Thyroid gland (tissue), 4 donors: Measurements from ENCODE around the gene STOX2. TPM values are rescaled to one million over a fixed set of nuclear protein-coding genes. Genes with fewer than 3 reads are reported as not detected.

Experiments
- DNase-seq, 2 donors: peaks; one replicate each; pipeline ENCODE4 v3.0.0-alpha.2; 2019
- H3K27ac ChIP-seq, 3 donors: fragments of 200-600 bp; sonication (generic); 1 replicate in 2 of 3; 2 replicates in 1 of 3; pipeline ENCODE4 v1.5.1; 2016 to 2019; ENCODE audit warnings: mild to moderate bottlenecking in 1 of 3, moderate library complexity in 1 of 3
- H3K27me3 ChIP-seq: fragments of 200-600 bp; sonication (generic); one replicate; pipeline ENCODE4 v1.5.1; 2019
- H3K36me3 ChIP-seq, 2 donors: fragments of 200-600 bp; sonication (generic); one replicate each; pipeline ENCODE4 v1.5.1; 2016 to 2019
- H3K4me1 ChIP-seq, 2 donors: fragments of 200-600 bp; sonication (generic); one replicate each; pipeline ENCODE4 v1.5.1; 2017 to 2019
- H3K4me3 ChIP-seq, 3 donors: fragments of 200-600 bp; sonication (generic); replicated peaks in 1 of 3; 1 replicate in 2 of 3; 2 replicates in 1 of 3; pipeline ENCODE4 v1.5.1; 2016; ENCODE audit warnings: mild to moderate bottlenecking in 1 of 3
- H3K9me3 ChIP-seq: fragments of 200-600 bp; sonication (generic); one replicate; pipeline ENCODE4 v1.5.1; 2017
- CTCF ChIP-seq, 6 experiments: fragments of 200-600 bp in 3 of 6; fragments of 450-650 bp in 3 of 6; sonication (generic) in 3 of 6; IDR thresholded peaks; one replicate each; pipeline ENCODE4 v1.5.1; 2016 to 2019; ENCODE audit warnings: antibody characterized with exemption in 6 of 6, mild to moderate bottlenecking in 2 of 6, inconsistent platforms in 1 of 6, moderate library complexity in 1 of 6
- POLR2A ChIP-seq, 2 donors: fragments of 450-650 bp; IDR thresholded peaks; one replicate each; pipeline ENCODE4 v1.6.1; 2017; ENCODE audit warnings: antibody characterized with exemption in 2 of 2, mild to moderate bottlenecking in 2 of 2, moderate library complexity in 1 of 2
- whole genome bisulfite sequencing, 2 donors: methylation state at CpG; one replicate each; pipeline ENCODE4 v1.1.5; 2017; 5-methylcytosine and 5-hydroxymethylcytosine counted together
- intact Hi-C: fragments of 100-400 bp; cut with DNase I; formaldehyde crosslinking; loops from one replicate; pipeline ENCODE4 v1.15.1; 2023
- total RNA-seq, 4 donors: library from RNA; depleted of rRNA; stranded (reverse); fragments of >200 nt; gene quantifications; one replicate each; pipeline ENCODE4 v1.2.3, GENCODE V29; 2016

Gene STOX2
- total RNA-seq, 4 donors from 2014 or later: 27.3 to 57.7 (median 43.3) TPM

- Histone ChIP-seq H3K9me3 (no peaks in the 10 kb centered on the region), H3K27me3 (no peaks in the 10 kb centered on the region), H3K4me3 (peak overlapping the region in 1 of 3 donors; percentile 10), H3K4me1 (peaks cover 12 to 20% of the 10 kb centered on the region in 2 donors), H3K27ac (peak overlapping the region; percentile 45 to 91 (median 78)), H3K36me3 (no peaks in the 10 kb centered on the region)
- DNase-seq: peak; percentile 96
- TF ChIP-seq POLR2A (IDR thresholded peaks at IDR 0.05) (peak in 1 of 2 donors; percentile 49), CTCF (IDR thresholded peaks at IDR 0.05) (no peak)
- intact Hi-C loops: no loop called here
- 13 to 21% methylated on average over 15 to 18 of the region's 18 CpGs for WGBS, 2 donors
These were observed 28.7 kb upstream of the STOX2 start for GRCh38 chr4:183876268-183876934.

GRCh38 chr4:183878251-183878970 lies 26.7 kb upstream of the STOX2 start:
- no peaks in the 10 kb centered on the region for H3K27me3 ChIP-seq
- no peak for DNase-seq
- TF ChIP-seq POLR2A (IDR thresholded peaks at IDR 0.05): no peak
- TF ChIP-seq CTCF (IDR thresholded peaks at IDR 0.05): no peak
- WGBS, 2 donors: 88 to 90% methylated on average over 4 of the region's 4 CpGs
- H3K4me3 ChIP-seq: no peak overlapping the region
- no peak overlapping the region for H3K27ac ChIP-seq
- peaks cover 12 to 20% of the 10 kb centered on the region in 2 donors for H3K4me1 ChIP-seq
- intact Hi-C loops: no loop called here
- H3K36me3 ChIP-seq: no peaks in the 10 kb centered on the region
- H3K9me3 ChIP-seq: no peaks in the 10 kb centered on the region

DNA sequence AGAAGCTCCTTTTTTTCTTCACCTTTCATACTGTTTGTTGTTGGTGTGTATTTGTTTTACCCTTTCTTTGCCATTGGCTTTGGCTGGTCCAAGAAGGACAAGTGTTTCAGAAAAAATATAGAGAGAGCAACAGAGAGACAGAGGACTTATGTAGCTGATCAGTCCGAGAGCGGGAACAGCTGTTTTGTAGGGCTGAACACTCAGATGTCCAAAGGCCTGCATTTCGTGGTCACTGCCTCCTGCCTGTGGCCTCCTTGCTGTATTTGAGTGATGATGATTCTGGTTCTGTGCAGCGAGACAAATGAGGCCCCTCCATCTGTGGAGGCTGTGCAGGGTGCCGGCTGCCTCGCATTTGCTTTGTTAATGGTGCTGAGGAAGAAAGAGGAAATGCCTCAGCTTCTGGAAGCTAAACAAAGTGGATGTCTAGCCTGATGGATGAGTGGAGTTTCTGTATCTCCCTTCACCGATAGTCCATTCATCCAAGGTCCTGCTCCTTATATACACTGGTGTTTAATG lies 19.8 kb upstream of the STOX2 start:
- no peak overlapping the region for H3K27ac ChIP-seq
- intact Hi-C loops: no loop called here

GRCh38 chr4:183887351-183887750 lies 17.8 kb upstream of the STOX2 start:
- Histone ChIP-seq H3K4me3 (no peak overlapping the region), H3K27me3 (no peaks in the 10 kb centered on the region), H3K9me3 (no peaks in the 10 kb centered on the region), H3K4me1 (peaks cover 4 to 8% of the 10 kb centered on the region in 2 donors), H3K36me3 (no peaks in the 10 kb centered on the region), H3K27ac (no peak overlapping the region)
- WGBS, 2 donors: 93 to 96% methylated on average over 4 of the region's 4 CpGs
- intact Hi-C loops: no loop called here
- no peak for DNase-seq
- no peak for TF ChIP-seq CTCF (IDR thresholded peaks at IDR 0.05)
- no peak for TF ChIP-seq POLR2A (IDR thresholded peaks at IDR 0.05)

More for the DNA sequence above, 19.8 kb upstream of the STOX2 start:
- Histone ChIP-seq H3K27me3 (no peaks in the 10 kb centered on the region), H3K36me3 (no peaks in the 10 kb centered on the region), H3K4me3 (no peak overlapping the region), H3K9me3 (no peaks in the 10 kb centered on the region), H3K4me1 (peaks cover 4 to 8% of the 10 kb centered on the region in 2 donors)
- TF ChIP-seq CTCF (IDR thresholded peaks at IDR 0.05): no peak
- no peak for TF ChIP-seq POLR2A (IDR thresholded peaks at IDR 0.05)
- 75 to 84% methylated on average over 7 of the region's 7 CpGs for WGBS, 2 donors
- no peak for DNase-seq

DNA sequence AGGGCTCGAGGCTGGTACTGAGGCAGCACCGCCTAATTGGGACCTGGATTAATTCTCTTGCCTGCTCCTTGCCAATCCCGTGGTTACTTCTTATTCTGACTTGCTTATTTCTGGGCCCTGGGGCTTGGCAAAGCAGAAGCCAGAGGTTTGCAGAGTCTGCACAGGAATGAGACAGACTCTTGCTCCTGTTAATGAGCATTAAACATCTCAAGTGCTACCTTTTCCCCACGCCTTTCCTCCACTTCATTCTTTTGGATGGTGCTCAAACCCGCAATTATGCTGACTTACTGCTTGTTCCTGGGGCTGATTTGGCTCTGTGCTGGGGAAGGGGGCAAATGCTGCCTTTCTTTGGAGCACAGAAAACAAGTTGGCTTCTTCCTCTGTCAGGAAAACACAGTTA lies 16.5 kb upstream of the STOX2 start:
- no peaks in the 10 kb centered on the region for H3K36me3 ChIP-seq
- intact Hi-C loops: no loop called here
- no peaks in the 10 kb centered on the region for H3K9me3 ChIP-seq
- no peak for DNase-seq
- no peak overlapping the region for H3K27ac ChIP-seq
- H3K4me3 ChIP-seq: no peak overlapping the region
- TF ChIP-seq POLR2A (IDR thresholded peaks at IDR 0.05) (no peak), CTCF (IDR thresholded peaks at IDR 0.05) (no peak)
- H3K4me1 ChIP-seq: peaks cover 4 to 8% of the 10 kb centered on the region in 2 donors
- 63 to 68% methylated on average over 5 of the region's 5 CpGs for WGBS, 2 donors
- no peaks in the 10 kb centered on the region for H3K27me3 ChIP-seq
